A549 (cell line): ENCODE data around the gene DPYD.

Experiments
- CHD2 ChIP-seq: fragments of 150-350 bp; IDR thresholded peaks from 2 replicates; pipeline ENCODE4 v1.6.1; 2014; ENCODE audit warnings: low read length; ENCODE audit not compliant: partially characterized antibody
- CTCF ChIP-seq: fragments of >200 bp; sonication (Bioruptor Twin); formaldehyde crosslinking; IDR thresholded peaks from 3 replicates; pipeline ENCODE4 v1.5.1; 2016
- EP300 ChIP-seq, 2 experiments: fragments of >200 bp; sonication (Bioruptor Twin); formaldehyde crosslinking; IDR thresholded peaks; 2 replicates in 1 of 2; 3 replicates in 1 of 2; pipeline ENCODE4 v1.6.1; 2016 to 2017
- GATA3 ChIP-seq: IDR thresholded peaks from 2 replicates; pipeline ENCODE4 v1.6.1; 2012; ENCODE audit warnings: borderline replicate concordance
- HOXA7 ChIP-seq: fragments of 250-450 bp; sonication (Bioruptor Pico); IDR thresholded peaks from 2 replicates; pipeline ENCODE4 v1.5.0; 2020; ENCODE audit warnings: mild to moderate bottlenecking, moderate library complexity
- KDM1A ChIP-seq: fragments of 200-600 bp; sonication (generic); IDR thresholded peaks from 2 replicates; pipeline ENCODE4 v1.6.1; 2016; ENCODE audit warnings: low read depth, mild to moderate bottlenecking
- MAX ChIP-seq: IDR thresholded peaks from 2 replicates; pipeline ENCODE4 v1.6.1; 2012
- POLR2A ChIP-seq: IDR thresholded peaks from 2 replicates; pipeline ENCODE4 v1.6.1; 2012; ENCODE audit warnings: mild to moderate bottlenecking, low read length
- RAD21 ChIP-seq, 2 experiments: fragments of >200 bp in 1 of 2; sonication (Bioruptor Twin) in 1 of 2; formaldehyde crosslinking in 1 of 2; IDR thresholded peaks in 1 of 2; conservative IDR thresholded peaks in 1 of 2; 2 replicates in 1 of 2; 3 replicates in 1 of 2; pipeline ENCODE4 v1.6.1; 2012 to 2018; ENCODE audit warnings: inconsistent platforms in 1 of 2
- SREBF2 ChIP-seq: fragments of 450-650 bp; IDR thresholded peaks from 2 replicates; pipeline ENCODE4 v1.6.1; 2014; ENCODE audit warnings: mild to moderate bottlenecking, moderate library complexity

- no peak for TF ChIP-seq CTCF
- TF ChIP-seq CHD2 = no peak
- TF ChIP-seq POLR2A = no peak
- no peak for TF ChIP-seq SREBF2
- no peak for TF ChIP-seq HOXA7 (CRISPR knock-in tag)
- TF ChIP-seq KDM1A = no peak
- no peak for TF ChIP-seq MAX
- TF ChIP-seq RAD21 (conservative IDR thresholded peaks at IDR 0.05 in 1 of 2, IDR thresholded peaks at IDR 0.05 in 1 of 2) = no peak
- TF ChIP-seq EP300 (IDR thresholded peaks at IDR 0.05) = no peak
- TF ChIP-seq GATA3 = no peak
Measured at GRCh38 chr1:97758541-97759057, 162.2 kb downstream of the DPYD start.
